ENCODE results near the gene ADCY2. TPM values are rescaled to one million over a fixed set of nuclear protein-coding genes. Genes with fewer than 3 reads are reported as not detected.

Gene ADCY2
- total RNA-seq, 2 donors from 2014 or later = 5.2 to 17.7 TPM

GRCh38 chr5:7650755-7651154, 254.8 kb downstream of the ADCY2 start:
- intact Hi-C loops (cut with DNase I) = no loop called here
- H3K36me3 ChIP-seq = no peaks in the 10 kb centered on the region
- H3K4me1 ChIP-seq (replicated peaks) = no peaks in the 10 kb centered on the region
- no peak for TF ChIP-seq POLR2A (IDR thresholded peaks at IDR 0.05)
- TF ChIP-seq POLR2AphosphoS5 (IDR thresholded peaks at IDR 0.05) = peak; percentile 29
- no peak for TF ChIP-seq CTCF (IDR thresholded peaks at IDR 0.05)
- H3K4me3 ChIP-seq = no peak overlapping the region
- H3K27ac ChIP-seq = no peak overlapping the region
- H3K9me3 ChIP-seq = no peaks in the 10 kb centered on the region
- no peaks in the 10 kb centered on the region for H3K27me3 ChIP-seq (replicated peaks; ENCODE audit: insufficient read depth)
- peak; percentile 51 for DNase-seq (ENCODE audit: low spot score)
- WGBS = 33% methylated on average over 6 of the region's 6 CpGs

DNA sequence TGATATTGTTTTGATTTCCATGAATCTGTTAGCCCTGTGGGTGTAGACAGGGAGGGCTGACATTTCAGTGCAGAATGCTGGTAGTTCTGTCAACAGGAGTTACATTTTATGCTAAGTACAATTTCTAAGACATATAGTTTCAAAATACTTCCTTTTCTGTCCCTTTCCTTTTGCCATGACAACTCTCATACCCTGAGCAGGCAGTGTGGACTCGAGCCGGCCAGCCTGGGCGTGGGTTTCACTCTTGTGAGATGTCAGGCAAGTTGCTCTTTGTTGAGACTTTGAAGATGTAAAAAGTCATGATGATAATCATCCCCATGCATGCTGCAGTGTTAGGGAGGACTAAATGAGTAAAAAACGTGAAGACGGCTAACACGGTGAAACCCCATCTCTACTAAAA, 257.1 kb downstream of the ADCY2 start:
- intact Hi-C loops (cut with DNase I) = no loop called here
- no peak for DNase-seq (ENCODE audit: low spot score)
- TF ChIP-seq CTCF (IDR thresholded peaks at IDR 0.05) = no peak
- TF ChIP-seq POLR2AphosphoS5 (IDR thresholded peaks at IDR 0.05) = no peak
- no peak for TF ChIP-seq POLR2A (IDR thresholded peaks at IDR 0.05)
- WGBS = 92% methylated on average over 6 of the region's 6 CpGs
- no peaks in the 10 kb centered on the region for H3K27me3 ChIP-seq (replicated peaks; ENCODE audit: insufficient read depth)
- H3K27ac ChIP-seq = no peak overlapping the region
- H3K9me3 ChIP-seq = no peaks in the 10 kb centered on the region
- no peaks in the 10 kb centered on the region for H3K36me3 ChIP-seq
- H3K4me3 ChIP-seq = no peak overlapping the region
- H3K4me1 ChIP-seq (replicated peaks) = no peaks in the 10 kb centered on the region

GRCh38 chr5:7657153-7657552, 261.2 kb downstream of the ADCY2 start:
- Histone ChIP-seq H3K4me3 (no peak overlapping the region), H3K4me1 (replicated peaks) (no peaks in the 10 kb centered on the region), H3K27ac (no peak overlapping the region), H3K36me3 (no peaks in the 10 kb centered on the region), H3K9me3 (no peaks in the 10 kb centered on the region), H3K27me3 (replicated peaks; ENCODE audit: insufficient read depth) (no peaks in the 10 kb centered on the region)
- intact Hi-C loops (cut with DNase I) = no loop called here
- DNase-seq (ENCODE audit: low spot score) = no peak
- WGBS = 97% methylated on average over 3 of the region's 3 CpGs
- TF ChIP-seq POLR2AphosphoS5 (IDR thresholded peaks at IDR 0.05) = no peak
- TF ChIP-seq POLR2A (IDR thresholded peaks at IDR 0.05) = no peak
- no peak for TF ChIP-seq CTCF (IDR thresholded peaks at IDR 0.05)

DNA sequence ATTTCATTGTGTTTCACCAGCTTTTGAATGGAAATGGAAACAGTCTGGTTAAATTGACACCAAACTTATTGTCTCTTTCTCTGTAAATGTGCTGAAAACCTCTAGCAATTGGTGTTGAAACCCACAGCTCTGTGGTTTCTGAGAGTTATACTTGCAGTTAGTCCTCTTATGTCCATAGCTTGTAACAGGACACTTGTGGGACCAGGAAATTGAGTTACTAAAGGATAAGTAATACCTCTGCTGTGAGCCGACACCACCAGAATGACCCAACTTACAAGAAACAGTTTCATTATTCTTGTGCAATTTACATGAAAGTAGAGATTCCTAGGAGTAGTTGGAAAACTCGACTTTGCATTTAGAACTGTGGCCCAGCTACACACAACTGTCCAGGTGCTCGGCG, 263.5 kb downstream of the ADCY2 start:
- WGBS = 92% methylated on average over 4 of the region's 4 CpGs
- intact Hi-C loops (cut with DNase I) = no loop called here
- no peaks in the 10 kb centered on the region for H3K27me3 ChIP-seq (replicated peaks; ENCODE audit: insufficient read depth)

More for the DNA sequence above, 263.5 kb downstream of the ADCY2 start:
- no peaks in the 10 kb centered on the region for H3K9me3 ChIP-seq
- H3K27ac ChIP-seq = no peak overlapping the region
- H3K36me3 ChIP-seq = no peaks in the 10 kb centered on the region
- no peak overlapping the region for H3K4me3 ChIP-seq
- DNase-seq (ENCODE audit: low spot score) = no peak
- H3K4me1 ChIP-seq (replicated peaks) = no peaks in the 10 kb centered on the region
- TF ChIP-seq CTCF (IDR thresholded peaks at IDR 0.05) = no peak
- TF ChIP-seq POLR2AphosphoS5 (IDR thresholded peaks at IDR 0.05) = no peak
- no peak for TF ChIP-seq POLR2A (IDR thresholded peaks at IDR 0.05)

All from prostate gland (tissue), 2 donors.